ENCODE measurements around the gene NAA16. TPM values are rescaled to one million over a fixed set of nuclear protein-coding genes. Genes with fewer than 3 reads are reported as not detected.
A peak's percentile ranks its signal among the peaks of the same experiment; 100 is the strongest.

The NAA16 gene
- total and polyA plus RNA-seq, 9 of the 15 experiments (the other 6 are each of a cell fraction or from before 2014, with no cell fraction given), result 3.7 to 18.2 (median 12.0) TPM

DNA sequence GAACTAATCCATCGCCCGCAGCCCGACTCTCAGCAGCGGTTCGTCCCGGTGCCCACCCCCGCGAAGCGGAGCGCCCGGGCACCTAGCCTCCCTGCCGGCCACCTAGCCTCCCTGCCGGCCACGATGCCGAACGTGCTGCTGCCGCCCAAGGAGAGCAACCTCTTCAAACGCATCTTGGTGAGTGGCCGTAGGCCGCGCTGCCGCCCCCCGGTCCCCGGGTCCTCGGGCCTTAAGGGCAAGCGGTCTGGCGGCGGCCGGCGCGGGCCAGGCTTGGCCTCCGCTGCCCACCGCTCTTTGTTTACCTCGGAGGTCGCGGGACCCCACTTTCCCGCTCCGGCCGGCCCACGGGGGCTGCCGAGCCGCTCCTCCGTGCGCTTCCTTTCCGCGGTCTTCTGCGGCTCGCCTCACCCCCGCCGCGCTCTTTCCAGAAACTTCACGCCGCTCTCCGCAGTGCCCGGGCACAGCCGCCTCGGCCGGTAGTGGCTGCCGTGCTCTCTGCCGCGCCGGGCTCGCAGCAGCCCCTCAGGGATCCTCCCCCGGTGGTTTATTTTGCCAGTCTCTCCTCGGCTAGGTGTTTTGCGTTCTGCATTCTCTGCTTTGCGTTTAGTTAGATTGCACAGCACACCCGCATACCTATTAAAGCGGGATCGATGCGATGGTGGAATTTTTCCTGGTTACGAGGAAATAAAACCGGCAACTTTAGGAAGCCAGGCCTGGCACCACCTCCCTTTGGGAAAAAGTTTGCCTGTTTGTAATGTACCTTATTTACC is 524 bp downstream of the NAA16 start (continued):
- TF ChIP-seq, protein P1, sequence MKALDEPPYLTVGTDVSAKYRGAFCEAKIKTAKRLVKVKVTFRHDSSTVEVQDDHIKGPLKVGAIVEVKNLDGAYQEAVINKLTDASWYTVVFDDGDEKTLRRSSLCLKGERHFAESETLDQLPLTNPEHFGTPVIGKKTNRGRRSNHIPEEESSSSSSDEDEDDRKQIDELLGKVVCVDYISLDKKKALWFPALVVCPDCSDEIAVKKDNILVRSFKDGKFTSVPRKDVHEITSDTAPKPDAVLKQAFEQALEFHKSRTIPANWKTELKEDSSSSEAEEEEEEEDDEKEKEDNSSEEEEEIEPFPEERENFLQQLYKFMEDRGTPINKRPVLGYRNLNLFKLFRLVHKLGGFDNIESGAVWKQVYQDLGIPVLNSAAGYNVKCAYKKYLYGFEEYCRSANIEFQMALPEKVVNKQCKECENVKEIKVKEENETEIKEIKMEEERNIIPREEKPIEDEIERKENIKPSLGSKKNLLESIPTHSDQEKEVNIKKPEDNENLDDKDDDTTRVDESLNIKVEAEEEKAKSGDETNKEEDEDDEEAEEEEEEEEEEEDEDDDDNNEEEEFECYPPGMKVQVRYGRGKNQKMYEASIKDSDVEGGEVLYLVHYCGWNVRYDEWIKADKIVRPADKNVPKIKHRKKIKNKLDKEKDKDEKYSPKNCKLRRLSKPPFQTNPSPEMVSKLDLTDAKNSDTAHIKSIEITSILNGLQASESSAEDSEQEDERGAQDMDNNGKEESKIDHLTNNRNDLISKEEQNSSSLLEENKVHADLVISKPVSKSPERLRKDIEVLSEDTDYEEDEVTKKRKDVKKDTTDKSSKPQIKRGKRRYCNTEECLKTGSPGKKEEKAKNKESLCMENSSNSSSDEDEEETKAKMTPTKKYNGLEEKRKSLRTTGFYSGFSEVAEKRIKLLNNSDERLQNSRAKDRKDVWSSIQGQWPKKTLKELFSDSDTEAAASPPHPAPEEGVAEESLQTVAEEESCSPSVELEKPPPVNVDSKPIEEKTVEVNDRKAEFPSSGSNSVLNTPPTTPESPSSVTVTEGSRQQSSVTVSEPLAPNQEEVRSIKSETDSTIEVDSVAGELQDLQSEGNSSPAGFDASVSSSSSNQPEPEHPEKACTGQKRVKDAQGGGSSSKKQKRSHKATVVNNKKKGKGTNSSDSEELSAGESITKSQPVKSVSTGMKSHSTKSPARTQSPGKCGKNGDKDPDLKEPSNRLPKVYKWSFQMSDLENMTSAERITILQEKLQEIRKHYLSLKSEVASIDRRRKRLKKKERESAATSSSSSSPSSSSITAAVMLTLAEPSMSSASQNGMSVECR (CRISPR knock-in tag; IDR thresholded peaks at IDR 0.05), result peak; percentile 44; the same call in 1 of the 2 replicates
- TF ChIP-seq TRIM24 (IDR thresholded peaks at IDR 0.05) (no peak), ZNF175 (CRISPR knock-in tag; IDR thresholded peaks at IDR 0.05; ENCODE audit: low read depth) (no peak), ZNF717 (CRISPR knock-in tag; IDR thresholded peaks at IDR 0.05) (no peak), HOXB6 (CRISPR knock-in tag; IDR thresholded peaks at IDR 0.05; ENCODE audit: borderline replicate concordance) (no peak), TBL1XR1 (IDR thresholded peaks at IDR 0.05; ENCODE audit: low read length in 2 of 2) (no peak), RBM39 (optimal IDR thresholded peaks at IDR 0.05; ENCODE audit: low read depth, low read length) (no peak), TBP (optimal IDR thresholded peaks at IDR 0.05; ENCODE audit: low read depth, low read length) (no peak), ILK (tag; IDR thresholded peaks at IDR 0.05; ENCODE audit: borderline replicate concordance, low read depth) (no peak), MED1 (CRISPR knock-in tag; IDR thresholded peaks at IDR 0.05; ENCODE audit: borderline replicate concordance) (no peak), CXXC5 (CRISPR knock-in tag; IDR thresholded peaks at IDR 0.05) (0 out of 2 replicates have a peak, but pooled peaks have one; percentile 5), NFIC (IDR thresholded peaks at IDR 0.05) (no peak; the same call in 1 of the 2 replicates), MCM5 (IDR thresholded peaks at IDR 0.05; ENCODE audit: low read depth) (no peak), POLR3G (IDR thresholded peaks at IDR 0.05; ENCODE audit: extremely low read depth, insufficient read length, insufficient replicate concordance) (no peak), TAF1 (IDR thresholded peaks at IDR 0.05; ENCODE audit: control insufficient read depth, extremely low read depth, insufficient read depth, low read length, severe bottlenecking) (peak; percentile 6), RFX7 (CRISPR knock-in tag; IDR thresholded peaks at IDR 0.05) (no peak), ERF (CRISPR knock-in tag; IDR thresholded peaks at IDR 0.05) (peak; percentile 43; the same call in 1 of the 2 replicates), TAF7 (tag; IDR thresholded peaks at IDR 0.05) (no peak), MCM7 (IDR thresholded peaks at IDR 0.05) (no peak), MNT (conservative IDR thresholded peaks at IDR 0.05) (0 out of 4 replicates have a peak, but pooled peaks of 1 of the 2 experiments have one; percentile 19)
- TF ChIP-seq, protein P2, sequence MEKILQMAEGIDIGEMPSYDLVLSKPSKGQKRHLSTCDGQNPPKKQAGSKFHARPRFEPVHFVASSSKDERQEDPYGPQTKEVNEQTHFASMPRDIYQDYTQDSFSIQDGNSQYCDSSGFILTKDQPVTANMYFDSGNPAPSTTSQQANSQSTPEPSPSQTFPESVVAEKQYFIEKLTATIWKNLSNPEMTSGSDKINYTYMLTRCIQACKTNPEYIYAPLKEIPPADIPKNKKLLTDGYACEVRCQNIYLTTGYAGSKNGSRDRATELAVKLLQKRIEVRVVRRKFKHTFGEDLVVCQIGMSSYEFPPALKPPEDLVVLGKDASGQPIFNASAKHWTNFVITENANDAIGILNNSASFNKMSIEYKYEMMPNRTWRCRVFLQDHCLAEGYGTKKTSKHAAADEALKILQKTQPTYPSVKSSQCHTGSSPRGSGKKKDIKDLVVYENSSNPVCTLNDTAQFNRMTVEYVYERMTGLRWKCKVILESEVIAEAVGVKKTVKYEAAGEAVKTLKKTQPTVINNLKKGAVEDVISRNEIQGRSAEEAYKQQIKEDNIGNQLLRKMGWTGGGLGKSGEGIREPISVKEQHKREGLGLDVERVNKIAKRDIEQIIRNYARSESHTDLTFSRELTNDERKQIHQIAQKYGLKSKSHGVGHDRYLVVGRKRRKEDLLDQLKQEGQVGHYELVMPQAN (IDR thresholded peaks at IDR 0.05; ENCODE audit: borderline replicate concordance), result peak; percentile 59
